Gastroesophageal sphincter (tissue), 3 donors: Measurements from ENCODE around the gene MRFAP1.

ENCODE experiments used
- POLR2A ChIP-seq, 2 donors: fragments of 450-650 bp; IDR thresholded peaks; one replicate each; pipeline ENCODE4 v1.6.1; 2017; ENCODE audit warnings: antibody characterized with exemption in 2 of 2, mild to moderate bottlenecking in 2 of 2, moderate library complexity in 1 of 2
- POLR2AphosphoS5 ChIP-seq: sonication (generic); formaldehyde crosslinking; IDR thresholded peaks from one replicate; pipeline ENCODE4 v1.6.1; 2017; ENCODE audit warnings: antibody characterized with exemption
- TF ChIP-seq, protein P1 (sequence below), 4 experiments: fragments of 200-600 bp in 2 of 4; fragments of 450-650 bp in 2 of 4; sonication (generic) in 1 of 4; IDR thresholded peaks; one replicate each; pipeline ENCODE4 v1.5.1; 2017 to 2019; ENCODE audit warnings: antibody characterized with exemption in 4 of 4, mild to moderate bottlenecking in 2 of 4, moderate library complexity in 2 of 4

DNA sequence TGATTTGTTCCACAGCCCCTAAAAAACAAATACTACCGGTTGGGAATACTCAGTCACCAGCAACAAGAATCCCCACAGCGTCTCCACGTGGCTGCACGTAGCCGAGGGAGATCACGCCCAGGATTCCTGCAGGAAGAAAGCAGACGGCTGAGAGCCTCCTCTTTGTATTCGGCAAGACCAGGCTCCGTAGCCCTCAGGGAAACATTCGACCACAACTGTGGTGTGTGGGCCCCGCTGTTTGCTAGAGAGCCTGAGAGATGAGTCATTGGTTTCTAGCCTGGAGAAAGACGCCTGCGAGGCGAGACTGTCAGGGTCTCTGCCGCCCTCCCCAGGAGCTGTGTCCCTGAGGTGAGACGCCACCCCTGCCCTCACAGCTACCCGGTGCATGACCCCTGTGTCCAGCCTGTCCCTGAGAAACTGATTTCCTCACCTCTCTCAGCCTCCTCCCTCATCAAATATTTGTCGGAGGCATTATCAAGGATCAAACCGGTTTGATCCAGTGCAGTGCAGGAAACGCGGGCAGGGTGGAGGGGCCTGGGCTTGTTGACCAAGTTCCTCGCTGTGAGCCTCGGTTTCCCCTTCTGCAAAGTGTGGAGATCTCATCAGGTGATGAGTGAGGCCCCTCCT lies 48.5 kb downstream of the MRFAP1 start:
- TF ChIP-seq POLR2AphosphoS5 (no peak), POLR2A (IDR thresholded peaks at IDR 0.05) (no peak)
- TF ChIP-seq, protein P1, sequence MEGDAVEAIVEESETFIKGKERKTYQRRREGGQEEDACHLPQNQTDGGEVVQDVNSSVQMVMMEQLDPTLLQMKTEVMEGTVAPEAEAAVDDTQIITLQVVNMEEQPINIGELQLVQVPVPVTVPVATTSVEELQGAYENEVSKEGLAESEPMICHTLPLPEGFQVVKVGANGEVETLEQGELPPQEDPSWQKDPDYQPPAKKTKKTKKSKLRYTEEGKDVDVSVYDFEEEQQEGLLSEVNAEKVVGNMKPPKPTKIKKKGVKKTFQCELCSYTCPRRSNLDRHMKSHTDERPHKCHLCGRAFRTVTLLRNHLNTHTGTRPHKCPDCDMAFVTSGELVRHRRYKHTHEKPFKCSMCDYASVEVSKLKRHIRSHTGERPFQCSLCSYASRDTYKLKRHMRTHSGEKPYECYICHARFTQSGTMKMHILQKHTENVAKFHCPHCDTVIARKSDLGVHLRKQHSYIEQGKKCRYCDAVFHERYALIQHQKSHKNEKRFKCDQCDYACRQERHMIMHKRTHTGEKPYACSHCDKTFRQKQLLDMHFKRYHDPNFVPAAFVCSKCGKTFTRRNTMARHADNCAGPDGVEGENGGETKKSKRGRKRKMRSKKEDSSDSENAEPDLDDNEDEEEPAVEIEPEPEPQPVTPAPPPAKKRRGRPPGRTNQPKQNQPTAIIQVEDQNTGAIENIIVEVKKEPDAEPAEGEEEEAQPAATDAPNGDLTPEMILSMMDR (IDR thresholded peaks at IDR 0.05): no peak
